ENCODE results near the gene TWIST1.

DNA sequence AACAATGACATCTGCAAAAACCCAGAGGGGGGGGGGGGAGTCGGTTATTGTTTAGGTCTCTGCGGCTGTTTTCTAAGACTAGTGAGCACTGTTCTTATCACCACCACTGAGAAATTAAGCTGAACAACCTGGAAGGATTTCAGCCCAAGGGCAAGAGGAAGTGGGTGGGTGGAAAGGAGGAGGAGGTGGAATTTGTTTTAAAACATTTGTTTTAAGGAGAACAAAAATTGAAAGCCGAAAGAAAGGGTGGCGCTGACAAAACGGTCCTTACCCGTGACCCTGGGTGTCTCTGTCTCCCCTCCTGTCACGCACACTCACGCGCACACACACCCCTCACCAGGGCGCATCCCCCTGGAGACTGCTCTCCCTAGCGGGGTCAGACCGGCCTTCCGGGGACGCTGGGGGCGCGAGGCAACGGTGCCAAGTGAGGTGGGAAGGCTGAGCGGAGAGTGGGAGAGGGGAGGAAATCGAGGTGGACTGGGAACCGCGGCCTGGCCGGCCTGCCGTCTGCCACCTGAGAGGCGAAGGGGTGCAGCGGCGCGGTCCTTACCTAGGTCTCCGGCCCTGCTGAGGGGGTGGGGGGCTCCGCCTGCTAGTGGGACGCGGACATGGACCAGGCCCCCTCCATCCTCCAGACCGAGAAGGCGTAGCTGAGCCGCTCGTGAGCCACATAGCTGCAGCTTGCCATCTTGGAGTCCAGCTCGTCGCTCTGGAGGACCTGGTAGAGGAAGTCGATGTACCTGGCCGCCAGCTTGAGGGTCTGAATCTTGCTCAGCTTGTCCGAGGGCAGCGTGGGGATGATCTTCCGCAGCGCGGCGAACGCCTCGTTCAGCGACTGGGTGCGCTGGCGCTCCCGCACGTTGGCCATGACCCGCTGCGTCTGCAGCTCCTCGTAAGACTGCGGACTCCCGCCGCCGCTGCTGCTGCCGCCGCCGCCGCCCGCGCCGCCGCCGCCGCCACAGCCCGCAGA is 1.0 kb downstream of the TWIST1 start:
- TF ChIP-seq, protein P1, sequence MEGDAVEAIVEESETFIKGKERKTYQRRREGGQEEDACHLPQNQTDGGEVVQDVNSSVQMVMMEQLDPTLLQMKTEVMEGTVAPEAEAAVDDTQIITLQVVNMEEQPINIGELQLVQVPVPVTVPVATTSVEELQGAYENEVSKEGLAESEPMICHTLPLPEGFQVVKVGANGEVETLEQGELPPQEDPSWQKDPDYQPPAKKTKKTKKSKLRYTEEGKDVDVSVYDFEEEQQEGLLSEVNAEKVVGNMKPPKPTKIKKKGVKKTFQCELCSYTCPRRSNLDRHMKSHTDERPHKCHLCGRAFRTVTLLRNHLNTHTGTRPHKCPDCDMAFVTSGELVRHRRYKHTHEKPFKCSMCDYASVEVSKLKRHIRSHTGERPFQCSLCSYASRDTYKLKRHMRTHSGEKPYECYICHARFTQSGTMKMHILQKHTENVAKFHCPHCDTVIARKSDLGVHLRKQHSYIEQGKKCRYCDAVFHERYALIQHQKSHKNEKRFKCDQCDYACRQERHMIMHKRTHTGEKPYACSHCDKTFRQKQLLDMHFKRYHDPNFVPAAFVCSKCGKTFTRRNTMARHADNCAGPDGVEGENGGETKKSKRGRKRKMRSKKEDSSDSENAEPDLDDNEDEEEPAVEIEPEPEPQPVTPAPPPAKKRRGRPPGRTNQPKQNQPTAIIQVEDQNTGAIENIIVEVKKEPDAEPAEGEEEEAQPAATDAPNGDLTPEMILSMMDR (IDR thresholded peaks at IDR 0.05; ENCODE audit: insufficient read depth, low read depth, low read length) = no peak
- no peak for TF ChIP-seq EZH2 (IDR thresholded peaks at IDR 0.05; ENCODE audit: insufficient read depth, low read length)

Measured in astrocyte (in vitro differentiated cells and primary cell).